Rectal smooth muscle tissue (tissue), 1 donor: ENCODE results near the gene MAGED1.
"Not testable (repeated sequence)": the region's sequence is repeated elsewhere in the genome, so short reads cannot be mapped to it uniquely, and the experiment has no call there.

Experiments
- H3K27ac ChIP-seq: one replicate; pipeline ENCODE4 v1.7.0; 2013; ENCODE audit warnings: low read depth, low read length, inconsistent platforms
- H3K27me3 ChIP-seq: one replicate; pipeline ENCODE4 v1.7.0; 2013; ENCODE audit warnings: low read length; ENCODE audit not compliant: control insufficient read depth, insufficient read depth
- H3K36me3 ChIP-seq: one replicate; pipeline ENCODE4 v1.7.0; 2013; ENCODE audit warnings: low read length; ENCODE audit not compliant: control insufficient read depth, insufficient read depth
- H3K4me1 ChIP-seq: one replicate; pipeline ENCODE4 v1.7.0; 2013; ENCODE audit warnings: low read length; ENCODE audit not compliant: control insufficient read depth, insufficient read depth
- H3K4me3 ChIP-seq: one replicate; pipeline ENCODE4 v1.7.0; 2013; ENCODE audit warnings: low read length
- H3K9ac ChIP-seq: one replicate; pipeline ENCODE4 v1.7.0; 2013; ENCODE audit warnings: low read length

MAGED1 gene

DNA sequence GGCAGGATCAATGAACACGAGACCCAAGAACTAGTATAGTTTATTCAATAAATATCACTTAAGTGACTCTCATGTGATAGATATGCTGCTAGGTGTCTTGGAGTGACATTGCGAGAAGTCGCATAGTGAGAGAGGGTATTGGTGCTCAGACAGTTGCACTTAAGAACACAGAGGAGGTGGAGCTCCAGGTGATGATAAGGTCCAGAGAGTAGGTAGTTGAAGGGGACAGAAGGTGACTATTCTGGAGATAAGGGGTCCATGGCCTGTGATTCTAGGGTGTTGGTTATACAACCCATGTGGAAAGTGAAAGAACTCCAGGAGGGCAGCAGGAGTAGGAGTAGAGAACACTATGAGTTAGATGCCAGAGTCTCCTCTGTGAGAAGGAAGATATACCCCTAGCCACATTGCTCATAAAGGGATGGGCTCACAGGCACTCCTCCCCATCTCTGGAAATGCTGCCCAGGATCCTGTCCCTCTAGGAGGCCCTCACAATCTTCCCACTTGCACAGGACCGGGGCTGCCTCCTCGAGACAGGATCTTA, 9.2 kb downstream of the MAGED1 start:
- Histone ChIP-seq H3K27ac (no peak overlapping the region), H3K9ac (no peak overlapping the region), H3K36me3 (peaks cover under 1% of the 10 kb centered on the region), H3K4me3 (no peak overlapping the region), H3K27me3 (peaks cover 2% of the 10 kb centered on the region), H3K4me1 (no peaks in the 10 kb centered on the region)

DNA sequence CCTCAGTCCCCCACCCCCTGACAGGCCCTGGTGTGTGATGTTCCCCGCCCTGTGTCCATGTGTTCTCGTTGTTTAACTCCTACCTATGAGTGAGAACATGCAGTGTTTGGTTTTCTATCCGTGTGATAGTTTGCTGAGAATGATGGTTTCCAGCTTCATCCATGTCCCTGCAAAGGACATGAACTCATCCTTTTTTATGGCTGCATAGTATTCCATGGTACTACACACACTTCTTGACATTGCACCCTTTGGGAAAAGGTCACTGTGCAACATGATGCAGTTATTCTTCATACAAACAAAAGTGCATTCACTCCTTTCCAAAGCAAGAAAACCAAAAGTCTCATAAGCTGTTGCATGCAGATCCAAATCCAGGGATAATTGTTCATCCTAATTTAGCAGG, 11.7 kb downstream of the MAGED1 start:
- not testable (repeated sequence) for H3K27me3 ChIP-seq, H3K4me1 ChIP-seq, H3K36me3 ChIP-seq, H3K4me3 ChIP-seq, H3K27ac ChIP-seq, H3K9ac ChIP-seq

DNA sequence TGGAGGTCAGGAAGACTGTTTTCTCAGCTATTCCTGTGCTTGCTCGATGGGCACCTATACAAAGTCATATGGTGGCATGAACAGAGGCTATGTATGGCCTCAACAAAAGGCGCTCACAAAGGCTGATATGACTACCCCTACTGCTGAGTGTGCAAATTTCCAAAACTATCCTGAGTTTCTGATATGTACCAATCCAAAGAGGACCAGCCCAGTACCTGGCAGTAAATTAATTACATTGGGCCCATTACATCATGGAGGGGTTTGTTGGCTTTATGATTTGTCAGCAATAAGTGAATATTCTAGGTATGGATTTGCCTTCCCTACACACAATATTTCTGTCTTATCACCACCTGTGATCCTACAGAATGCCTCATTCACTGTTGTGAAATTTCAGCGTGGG, 12.3 kb downstream of the MAGED1 start:
- no peak overlapping the region for H3K4me3 ChIP-seq
- no peak overlapping the region for H3K27ac ChIP-seq
- H3K4me1 ChIP-seq: no peaks in the 10 kb centered on the region
- peaks cover 2% of the 10 kb centered on the region for H3K27me3 ChIP-seq
- H3K9ac ChIP-seq: no peak overlapping the region
- no peaks in the 10 kb centered on the region for H3K36me3 ChIP-seq

DNA sequence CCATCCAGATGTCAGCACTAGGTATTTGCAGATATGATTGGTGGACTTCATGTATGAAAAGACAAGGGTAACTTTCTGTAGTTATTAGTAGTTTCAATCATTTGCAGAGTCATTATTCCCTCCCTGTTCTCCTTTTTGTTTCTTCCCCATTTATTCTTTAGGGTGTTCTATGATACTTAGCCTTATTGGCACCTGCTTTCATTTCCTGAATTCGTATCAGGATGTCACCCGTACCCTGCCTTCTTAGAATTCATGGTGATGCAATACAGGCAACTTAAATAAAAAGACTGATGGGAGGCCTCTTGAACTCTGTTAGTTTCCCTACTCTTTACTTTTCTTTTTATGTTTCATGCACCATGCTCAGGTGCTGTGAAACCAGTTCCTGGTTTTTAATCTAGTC, 24.2 kb downstream of the MAGED1 start:
- Histone ChIP-seq H3K27ac (no peak overlapping the region), H3K4me3 (no peak overlapping the region), H3K4me1 (no peaks in the 10 kb centered on the region)

DNA sequence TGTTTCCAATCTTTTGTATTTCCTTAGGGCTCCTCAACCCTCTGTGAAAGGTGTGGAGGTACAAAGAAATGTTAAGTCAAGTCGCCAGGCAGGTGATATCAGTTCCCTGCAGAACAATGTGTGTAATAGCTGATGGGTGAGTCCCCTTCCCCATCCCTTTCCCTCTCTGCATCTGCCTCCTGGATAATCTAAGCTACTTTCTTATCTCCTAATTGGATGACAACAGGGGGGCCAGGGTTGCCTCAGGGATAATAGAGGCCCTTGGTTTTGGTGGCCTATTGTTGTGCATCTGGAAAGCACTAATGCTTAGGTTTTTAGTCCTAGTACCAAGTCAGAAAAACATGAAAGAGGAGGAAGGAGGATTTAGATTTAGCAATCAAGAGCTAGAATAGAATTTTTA, 29.1 kb downstream of the MAGED1 start:
- Histone ChIP-seq H3K9ac (no peak overlapping the region), H3K27ac (no peak overlapping the region), H3K4me1 (no peaks in the 10 kb centered on the region), H3K4me3 (no peak overlapping the region), H3K27me3 (no peaks in the 10 kb centered on the region), H3K36me3 (no peaks in the 10 kb centered on the region)

More for the DNA sequence above, 24.2 kb downstream of the MAGED1 start:
- Histone ChIP-seq H3K27me3 (peaks cover 4% of the 10 kb centered on the region), H3K9ac (no peak overlapping the region), H3K36me3 (no peaks in the 10 kb centered on the region)

DNA sequence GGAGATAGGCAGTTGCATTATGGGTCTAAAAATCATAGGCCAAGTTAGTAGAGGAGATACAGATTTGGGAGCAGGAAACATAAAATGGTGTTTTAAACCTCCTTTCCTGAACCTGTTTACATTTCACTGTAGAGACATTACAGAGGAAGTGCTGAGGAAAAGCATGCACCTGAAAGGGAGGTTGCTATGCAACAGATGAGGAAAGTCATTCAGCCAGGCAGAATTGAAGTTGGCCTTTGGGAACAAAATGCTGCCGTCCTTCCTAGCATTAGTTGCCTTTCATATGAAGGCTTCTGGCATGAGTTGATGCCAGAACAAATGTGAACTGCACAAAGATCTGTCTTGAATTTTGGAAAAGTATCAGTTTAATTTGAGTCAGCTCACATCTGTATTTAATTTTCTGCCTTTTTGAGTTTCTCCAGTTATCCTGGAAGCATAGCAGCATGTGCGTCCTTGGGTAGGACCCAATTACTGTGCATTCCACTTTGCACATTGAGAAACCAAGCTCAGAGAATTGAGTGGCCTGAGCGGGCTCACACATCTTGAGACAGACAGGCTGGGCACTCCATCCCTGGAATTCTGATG, 38.2 kb downstream of the MAGED1 start:
- Histone ChIP-seq H3K9ac (no peak overlapping the region), H3K4me1 (no peaks in the 10 kb centered on the region), H3K27me3 (no peaks in the 10 kb centered on the region), H3K36me3 (no peaks in the 10 kb centered on the region), H3K27ac (no peak overlapping the region), H3K4me3 (no peak overlapping the region)
